GM23338 (cell line): ENCODE measurements around the gene EGF. TPM values are rescaled to one million over a fixed set of nuclear protein-coding genes. Genes with fewer than 3 reads are reported as not detected.

Source experiments
- ATAC-seq: fragments of 200-7000 bp; cut with Tn5 transposase; 3 replicates; pipeline ENCODE4 v1.9.1; 2020
- DNase-seq: peaks from one replicate; pipeline ENCODE4 v3.0.0-alpha.2; 2015; ENCODE audit warnings: low spot score
- H2AFZ ChIP-seq: fragments of 200-600 bp; sonication (generic); 2 replicates; pipeline ENCODE4 v1.8.0; 2016; ENCODE audit warnings: antibody characterized with exemption, mild to moderate bottlenecking, moderate library complexity
- H3F3A ChIP-seq: fragments of 200-600 bp; sonication (generic); replicated peaks from 2 replicates; pipeline ENCODE4 v1.8.0; 2017; ENCODE audit warnings: antibody characterized with exemption, mixed run types, low read depth
- H3K27ac ChIP-seq: fragments of 200-600 bp; sonication (generic); 2 replicates; pipeline ENCODE4 v1.6.1; 2016; ENCODE audit warnings: low read depth
- H3K27me3 ChIP-seq: fragments of 200-600 bp; sonication (generic); 2 replicates; pipeline ENCODE4 v1.8.0; 2016; ENCODE audit warnings: mild to moderate bottlenecking, mixed run types, moderate library complexity; ENCODE audit not compliant: insufficient read depth
- H3K36me3 ChIP-seq: fragments of 200-600 bp; sonication (generic); 2 replicates; pipeline ENCODE4 v1.8.0; 2016; ENCODE audit warnings: mild to moderate bottlenecking; ENCODE audit not compliant: insufficient read depth
- H3K4me1 ChIP-seq: fragments of 200-600 bp; sonication (generic); 2 replicates; pipeline ENCODE4 v1.8.0; 2016; ENCODE audit warnings: mild to moderate bottlenecking, moderate library complexity; ENCODE audit not compliant: insufficient read depth
- H3K4me2 ChIP-seq: fragments of 200-600 bp; sonication (generic); 2 replicates; pipeline ENCODE4 v1.7.1; 2017; ENCODE audit warnings: mixed run types
- H3K4me3 ChIP-seq: fragments of 200-600 bp; sonication (generic); 2 replicates; pipeline ENCODE4 v1.6.1; 2016; ENCODE audit warnings: mixed run types
- H3K79me2 ChIP-seq: fragments of 200-600 bp; sonication (generic); replicated peaks from 2 replicates; pipeline ENCODE4 v1.8.0; 2017; ENCODE audit warnings: mild to moderate bottlenecking; ENCODE audit not compliant: insufficient read depth
- H3K9me2 ChIP-seq: fragments of 200-600 bp; sonication (generic); 2 replicates; pipeline ENCODE4 v1.8.0; 2017; ENCODE audit not compliant: insufficient read depth
- H4K20me1 ChIP-seq: fragments of 200-600 bp; sonication (generic); replicated peaks from 2 replicates; pipeline ENCODE4 v1.8.0; 2017; ENCODE audit warnings: mild to moderate bottlenecking; ENCODE audit not compliant: insufficient read depth
- H3K27ac Mint-ChIP-seq: 2 replicates; pipeline ENCODE4 v1.8.0; 2020; ENCODE audit warnings: inconsistent platforms, mild to moderate bottlenecking, moderate library complexity, mixed read lengths
- H3K27me3 Mint-ChIP-seq: 3 replicates; pipeline ENCODE4 v1.8.0; 2022; ENCODE audit warnings: low read depth, mild to moderate bottlenecking, moderate library complexity, mixed read lengths, inconsistent platforms; ENCODE audit not compliant: insufficient read depth, poor library complexity
- H3K36me3 Mint-ChIP-seq: 3 replicates; pipeline ENCODE4 v1.8.0; 2021; ENCODE audit warnings: low read depth, mild to moderate bottlenecking, inconsistent platforms, moderate library complexity, mixed read lengths
- H3K4me1 Mint-ChIP-seq: 3 replicates; pipeline ENCODE4 v1.8.0; 2020; ENCODE audit warnings: mild to moderate bottlenecking, inconsistent platforms, mixed read lengths
- H3K4me3 Mint-ChIP-seq: 3 replicates; pipeline ENCODE4 v1.8.0; 2021; ENCODE audit warnings: moderate library complexity, mild to moderate bottlenecking, inconsistent platforms, mixed read lengths
- H3K9me3 Mint-ChIP-seq: 3 replicates; pipeline ENCODE4 v1.8.0; 2020; ENCODE audit warnings: moderate library complexity, mild to moderate bottlenecking, inconsistent platforms, mixed read lengths
- CREB1 ChIP-seq: fragments of 250-450 bp; sonication (Bioruptor Pico); IDR thresholded peaks from 2 replicates; pipeline ENCODE4 v1.5.0; 2020; ENCODE audit warnings: low read depth, mild to moderate bottlenecking, moderate library complexity
- EZH2 ChIP-seq: fragments of 200-600 bp; sonication (generic); IDR thresholded peaks from one replicate; pipeline ENCODE4 v1.8.0; 2017; ENCODE audit warnings: antibody characterized with exemption, mild to moderate bottlenecking, low read depth; ENCODE audit not compliant: unreplicated experiment
- EZH2phosphoT487 ChIP-seq: fragments of 200-600 bp; sonication (generic); IDR thresholded peaks from one replicate; pipeline ENCODE4 v1.8.1; 2018; ENCODE audit warnings: antibody characterized with exemption; ENCODE audit not compliant: unreplicated experiment
- JUNB ChIP-seq: IDR thresholded peaks from one replicate; pipeline ENCODE4 v1.6.1; 2016; ENCODE audit warnings: antibody characterized with exemption; ENCODE audit not compliant: unreplicated experiment
- NANOG ChIP-seq: IDR thresholded peaks from 2 replicates; pipeline ENCODE4 v1.6.1; 2016; ENCODE audit warnings: antibody characterized with exemption, borderline replicate concordance
- POLR2AphosphoS5 ChIP-seq: IDR thresholded peaks from 2 replicates; pipeline ENCODE4 v1.6.1; 2016; ENCODE audit warnings: antibody characterized with exemption, low read depth
- STAT1 ChIP-seq: IDR thresholded peaks from one replicate; pipeline ENCODE4 v1.6.1; 2016; ENCODE audit warnings: antibody characterized with exemption; ENCODE audit not compliant: unreplicated experiment
- ZNF114 ChIP-seq: fragments of 250-450 bp; sonication (Bioruptor Pico); IDR thresholded peaks from 2 replicates; pipeline ENCODE4 v1.5.0; 2020; ENCODE audit warnings: mild to moderate bottlenecking, moderate library complexity
- ZNF331 ChIP-seq: fragments of 250-450 bp; sonication (Bioruptor Pico); IDR thresholded peaks from 2 replicates; pipeline ENCODE4 v1.5.0; 2020; ENCODE audit warnings: low read depth, mild to moderate bottlenecking, moderate library complexity
- polyA plus RNA-seq: library from polyadenylated mRNA; unstranded; fragments of >200 nt; fragmentation: Nextera tagmentation; extraction: Ambion mirVana; gene quantifications from 2 replicates; pipeline ENCODE4 v1.2.1, GENCODE V29; 2016
- total RNA-seq: library from RNA; depleted of rRNA; stranded (reverse); fragments of >200 nt; shearing (Covaris generic); gene quantifications from 2 replicates; pipeline ENCODE4 v1.2.3, GENCODE V29; 2014
- TF ChIP-seq, protein P1 (sequence below): IDR thresholded peaks from one replicate; pipeline ENCODE4 v1.6.1; 2018; ENCODE audit warnings: antibody characterized with exemption; ENCODE audit not compliant: unreplicated experiment
- TF ChIP-seq, protein P2 (sequence below): IDR thresholded peaks from 2 replicates; pipeline ENCODE4 v1.6.1; 2016; ENCODE audit warnings: antibody characterized with exemption
- TF ChIP-seq, protein P3 (sequence below): fragments of 250-450 bp; sonication (Bioruptor Pico); IDR thresholded peaks from 2 replicates; pipeline ENCODE4 v1.5.0; 2020; ENCODE audit warnings: mild to moderate bottlenecking, moderate library complexity

The EGF gene
- total and polyA plus RNA-seq, 2 experiments from 2014 or later = 1.4 to 3.0 TPM

DNA sequence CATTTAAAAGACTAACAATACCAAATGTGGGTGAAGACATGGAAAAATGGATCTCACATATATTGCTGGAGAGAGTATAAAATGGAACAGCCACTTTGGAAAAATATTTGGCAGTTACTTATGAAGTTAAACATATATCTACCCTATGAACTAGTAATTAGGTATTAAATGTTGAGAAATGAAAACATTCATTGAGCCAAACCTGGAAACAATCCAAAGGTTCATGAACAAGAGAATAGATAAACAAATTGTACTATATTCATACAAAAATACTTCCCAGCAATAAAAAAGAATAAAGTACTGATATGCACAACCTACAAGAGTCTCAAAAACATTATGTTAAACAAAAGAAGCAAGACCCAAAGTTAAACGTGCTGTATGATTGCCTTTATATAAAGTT lies 4.0 kb upstream of the EGF start (continued):
- TF ChIP-seq, protein P1, sequence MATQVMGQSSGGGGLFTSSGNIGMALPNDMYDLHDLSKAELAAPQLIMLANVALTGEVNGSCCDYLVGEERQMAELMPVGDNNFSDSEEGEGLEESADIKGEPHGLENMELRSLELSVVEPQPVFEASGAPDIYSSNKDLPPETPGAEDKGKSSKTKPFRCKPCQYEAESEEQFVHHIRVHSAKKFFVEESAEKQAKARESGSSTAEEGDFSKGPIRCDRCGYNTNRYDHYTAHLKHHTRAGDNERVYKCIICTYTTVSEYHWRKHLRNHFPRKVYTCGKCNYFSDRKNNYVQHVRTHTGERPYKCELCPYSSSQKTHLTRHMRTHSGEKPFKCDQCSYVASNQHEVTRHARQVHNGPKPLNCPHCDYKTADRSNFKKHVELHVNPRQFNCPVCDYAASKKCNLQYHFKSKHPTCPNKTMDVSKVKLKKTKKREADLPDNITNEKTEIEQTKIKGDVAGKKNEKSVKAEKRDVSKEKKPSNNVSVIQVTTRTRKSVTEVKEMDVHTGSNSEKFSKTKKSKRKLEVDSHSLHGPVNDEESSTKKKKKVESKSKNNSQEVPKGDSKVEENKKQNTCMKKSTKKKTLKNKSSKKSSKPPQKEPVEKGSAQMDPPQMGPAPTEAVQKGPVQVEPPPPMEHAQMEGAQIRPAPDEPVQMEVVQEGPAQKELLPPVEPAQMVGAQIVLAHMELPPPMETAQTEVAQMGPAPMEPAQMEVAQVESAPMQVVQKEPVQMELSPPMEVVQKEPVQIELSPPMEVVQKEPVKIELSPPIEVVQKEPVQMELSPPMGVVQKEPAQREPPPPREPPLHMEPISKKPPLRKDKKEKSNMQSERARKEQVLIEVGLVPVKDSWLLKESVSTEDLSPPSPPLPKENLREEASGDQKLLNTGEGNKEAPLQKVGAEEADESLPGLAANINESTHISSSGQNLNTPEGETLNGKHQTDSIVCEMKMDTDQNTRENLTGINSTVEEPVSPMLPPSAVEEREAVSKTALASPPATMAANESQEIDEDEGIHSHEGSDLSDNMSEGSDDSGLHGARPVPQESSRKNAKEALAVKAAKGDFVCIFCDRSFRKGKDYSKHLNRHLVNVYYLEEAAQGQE = no peak
- TF ChIP-seq, protein P2, sequence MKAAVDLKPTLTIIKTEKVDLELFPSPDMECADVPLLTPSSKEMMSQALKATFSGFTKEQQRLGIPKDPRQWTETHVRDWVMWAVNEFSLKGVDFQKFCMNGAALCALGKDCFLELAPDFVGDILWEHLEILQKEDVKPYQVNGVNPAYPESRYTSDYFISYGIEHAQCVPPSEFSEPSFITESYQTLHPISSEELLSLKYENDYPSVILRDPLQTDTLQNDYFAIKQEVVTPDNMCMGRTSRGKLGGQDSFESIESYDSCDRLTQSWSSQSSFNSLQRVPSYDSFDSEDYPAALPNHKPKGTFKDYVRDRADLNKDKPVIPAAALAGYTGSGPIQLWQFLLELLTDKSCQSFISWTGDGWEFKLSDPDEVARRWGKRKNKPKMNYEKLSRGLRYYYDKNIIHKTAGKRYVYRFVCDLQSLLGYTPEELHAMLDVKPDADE = no peak
- TF ChIP-seq ZNF114 = no peak

DNA sequence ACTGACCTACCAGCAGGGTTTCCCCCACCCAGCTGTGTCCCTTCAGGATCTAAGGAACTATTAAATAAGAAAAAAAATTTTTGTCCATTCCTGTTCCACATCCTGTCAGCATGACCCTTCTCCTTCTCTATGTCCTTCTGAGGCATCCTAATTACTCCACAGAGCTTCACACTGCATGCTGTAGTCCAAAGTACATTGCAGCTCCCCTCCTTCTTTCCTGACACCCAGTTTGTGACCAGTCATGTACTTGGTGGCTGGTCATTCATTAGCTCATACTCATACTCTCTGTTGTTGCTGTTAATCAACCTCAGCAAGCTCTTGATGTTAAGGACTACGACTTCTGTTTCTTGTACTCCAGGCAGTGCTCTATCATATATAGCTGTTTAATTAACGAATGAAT lies 2.4 kb upstream of the EGF start:
- Mint-ChIP-seq H3K9me3 (no peaks in the 10 kb centered on the region), H3K27me3 (peaks cover 2% of the 10 kb centered on the region), H3K27ac (no peak overlapping the region), H3K4me3 (no peak overlapping the region), H3K36me3 (no peaks in the 10 kb centered on the region), H3K4me1 (peaks cover 27% of the 10 kb centered on the region)
- Histone ChIP-seq H3K79me2 (no peaks in the 10 kb centered on the region), H3K27ac (no peak overlapping the region), H3K4me2 (no peak overlapping the region), H2AFZ (no peak overlapping the region), H3K36me3 (no peaks in the 10 kb centered on the region), H3F3A (no peaks in the 10 kb centered on the region), H3K4me3 (no peak overlapping the region), H3K9me2 (no peaks in the 10 kb centered on the region), H3K4me1 (peaks cover 22% of the 10 kb centered on the region), H4K20me1 (no peaks in the 10 kb centered on the region), H3K27me3 (no peaks in the 10 kb centered on the region)
- TF ChIP-seq NANOG = no peak
- TF ChIP-seq EZH2phosphoT487 = no peak
- no peak for TF ChIP-seq CREB1 (CRISPR knock-in tag)
- TF ChIP-seq JUNB = no peak
- no peak for TF ChIP-seq EZH2
- no peak for TF ChIP-seq ZNF331
- no peak for TF ChIP-seq POLR2AphosphoS5
- no peak for TF ChIP-seq STAT1
- TF ChIP-seq, protein P3, sequence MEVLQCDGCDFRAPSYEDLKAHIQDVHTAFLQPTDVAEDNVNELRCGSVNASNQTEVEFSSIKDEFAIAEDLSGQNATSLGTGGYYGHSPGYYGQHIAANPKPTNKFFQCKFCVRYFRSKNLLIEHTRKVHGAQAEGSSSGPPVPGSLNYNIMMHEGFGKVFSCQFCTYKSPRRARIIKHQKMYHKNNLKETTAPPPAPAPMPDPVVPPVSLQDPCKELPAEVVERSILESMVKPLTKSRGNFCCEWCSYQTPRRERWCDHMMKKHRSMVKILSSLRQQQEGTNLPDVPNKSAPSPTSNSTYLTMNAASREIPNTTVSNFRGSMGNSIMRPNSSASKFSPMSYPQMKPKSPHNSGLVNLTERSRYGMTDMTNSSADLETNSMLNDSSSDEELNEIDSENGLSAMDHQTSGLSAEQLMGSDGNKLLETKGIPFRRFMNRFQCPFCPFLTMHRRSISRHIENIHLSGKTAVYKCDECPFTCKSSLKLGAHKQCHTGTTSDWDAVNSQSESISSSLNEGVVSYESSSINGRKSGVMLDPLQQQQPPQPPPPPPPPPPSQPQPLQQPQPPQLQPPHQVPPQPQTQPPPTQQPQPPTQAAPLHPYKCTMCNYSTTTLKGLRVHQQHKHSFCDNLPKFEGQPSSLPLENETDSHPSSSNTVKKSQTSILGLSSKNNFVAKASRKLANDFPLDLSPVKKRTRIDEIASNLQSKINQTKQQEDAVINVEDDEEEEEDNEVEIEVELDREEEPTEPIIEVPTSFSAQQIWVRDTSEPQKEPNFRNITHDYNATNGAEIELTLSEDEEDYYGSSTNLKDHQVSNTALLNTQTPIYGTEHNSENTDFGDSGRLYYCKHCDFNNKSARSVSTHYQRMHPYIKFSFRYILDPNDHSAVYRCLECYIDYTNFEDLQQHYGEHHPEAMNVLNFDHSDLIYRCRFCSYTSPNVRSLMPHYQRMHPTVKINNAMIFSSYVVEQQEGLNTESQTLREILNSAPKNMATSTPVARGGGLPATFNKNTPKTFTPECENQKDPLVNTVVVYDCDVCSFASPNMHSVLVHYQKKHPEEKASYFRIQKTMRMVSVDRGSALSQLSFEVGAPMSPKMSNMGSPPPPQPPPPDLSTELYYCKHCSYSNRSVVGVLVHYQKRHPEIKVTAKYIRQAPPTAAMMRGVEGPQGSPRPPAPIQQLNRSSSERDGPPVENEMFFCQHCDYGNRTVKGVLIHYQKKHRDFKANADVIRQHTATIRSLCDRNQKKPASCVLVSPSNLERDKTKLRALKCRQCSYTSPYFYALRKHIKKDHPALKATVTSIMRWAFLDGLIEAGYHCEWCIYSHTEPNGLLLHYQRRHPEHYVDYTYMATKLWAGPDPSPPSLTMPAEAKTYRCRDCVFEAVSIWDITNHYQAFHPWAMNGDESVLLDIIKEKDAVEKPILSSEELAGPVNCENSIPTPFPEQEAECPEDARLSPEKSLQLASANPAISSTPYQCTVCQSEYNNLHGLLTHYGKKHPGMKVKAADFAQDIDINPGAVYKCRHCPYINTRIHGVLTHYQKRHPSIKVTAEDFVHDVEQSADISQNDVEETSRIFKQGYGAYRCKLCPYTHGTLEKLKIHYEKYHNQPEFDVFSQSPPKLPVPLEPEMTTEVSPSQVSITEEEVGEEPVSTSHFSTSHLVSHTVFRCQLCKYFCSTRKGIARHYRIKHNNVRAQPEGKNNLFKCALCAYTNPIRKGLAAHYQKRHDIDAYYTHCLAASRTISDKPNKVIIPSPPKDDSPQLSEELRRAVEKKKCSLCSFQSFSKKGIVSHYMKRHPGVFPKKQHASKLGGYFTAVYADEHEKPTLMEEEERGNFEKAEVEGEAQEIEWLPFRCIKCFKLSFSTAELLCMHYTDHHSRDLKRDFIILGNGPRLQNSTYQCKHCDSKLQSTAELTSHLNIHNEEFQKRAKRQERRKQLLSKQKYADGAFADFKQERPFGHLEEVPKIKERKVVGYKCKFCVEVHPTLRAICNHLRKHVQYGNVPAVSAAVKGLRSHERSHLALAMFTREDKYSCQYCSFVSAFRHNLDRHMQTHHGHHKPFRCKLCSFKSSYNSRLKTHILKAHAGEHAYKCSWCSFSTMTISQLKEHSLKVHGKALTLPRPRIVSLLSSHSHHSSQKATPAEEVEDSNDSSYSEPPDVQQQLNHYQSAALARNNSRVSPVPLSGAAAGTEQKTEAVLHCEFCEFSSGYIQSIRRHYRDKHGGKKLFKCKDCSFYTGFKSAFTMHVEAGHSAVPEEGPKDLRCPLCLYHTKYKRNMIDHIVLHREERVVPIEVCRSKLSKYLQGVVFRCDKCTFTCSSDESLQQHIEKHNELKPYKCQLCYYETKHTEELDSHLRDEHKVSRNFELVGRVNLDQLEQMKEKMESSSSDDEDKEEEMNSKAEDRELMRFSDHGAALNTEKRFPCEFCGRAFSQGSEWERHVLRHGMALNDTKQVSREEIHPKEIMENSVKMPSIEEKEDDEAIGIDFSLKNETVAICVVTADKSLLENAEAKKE (CRISPR knock-in tag) = no peak
- no peak for ATAC-seq
- DNase-seq = no peak
